OCI-LY3 (cell line): ENCODE measurements around the gene YWHAQ.
"Not testable (repeated sequence)": the region's sequence is repeated elsewhere in the genome, so short reads cannot be mapped to it uniquely, and the experiment has no call there.

Source experiments
- H2AFZ ChIP-seq: fragments of 200-600, 300-600 bp; shearing (Covaris generic); 2 replicates; pipeline ENCODE4 v1.6.0; 2014; ENCODE audit warnings: antibody characterized with exemption, low read depth, low read length
- H3K27ac ChIP-seq: fragments of 200-600, 300-600 bp; sonication (generic); 2 replicates; pipeline ENCODE4 v1.5.1; 2014; ENCODE audit warnings: mild to moderate bottlenecking, low read length, moderate library complexity, mixed read lengths
- H3K27me3 ChIP-seq: fragments of 200-600, 300-600 bp; sonication (generic); 2 replicates; pipeline ENCODE4 v1.6.1; 2014; ENCODE audit warnings: low read depth, low read length, mixed read lengths
- H3K36me3 ChIP-seq: fragments of 200-600, 300-600 bp; sonication (generic); replicated peaks from 2 replicates; pipeline ENCODE3; 2014; ENCODE audit warnings: low read depth, low read length, mixed read lengths
- H3K4me1 ChIP-seq: fragments of 300-600, 200-600 bp; sonication (generic); 2 replicates; pipeline ENCODE4 v1.6.1; 2014; ENCODE audit warnings: low read length, mixed read lengths
- H3K4me2 ChIP-seq: fragments of 200-600, 300-600 bp; sonication (generic); 2 replicates; pipeline ENCODE4 v1.6.1; 2014; ENCODE audit warnings: low read length, mixed read lengths
- H3K4me3 ChIP-seq: fragments of 300-600, 200-600 bp; sonication (generic); 2 replicates; pipeline ENCODE4 v1.5.1; 2014; ENCODE audit warnings: antibody characterized with exemption, mild to moderate bottlenecking, low read length, moderate library complexity
- H3K79me2 ChIP-seq: fragments of 300-600, 200-600 bp; shearing (Covaris generic); 2 replicates; pipeline ENCODE4 v1.6.1; 2014; ENCODE audit warnings: mild to moderate bottlenecking, low read length, mixed read lengths
- H3K9ac ChIP-seq: fragments of 300-600, 200-600 bp; shearing (Covaris generic); 2 replicates; pipeline ENCODE4 v1.6.0; 2014; ENCODE audit warnings: mild to moderate bottlenecking, low read length, moderate library complexity
- H3K9me3 ChIP-seq: fragments of 200-600, 300-600 bp; shearing (Covaris generic); 2 replicates; pipeline ENCODE4 v1.6.1; 2014; ENCODE audit warnings: low read length, mixed read lengths; ENCODE audit not compliant: insufficient read depth
- H4K20me1 ChIP-seq: fragments of 200-600, 300-600 bp; sonication (generic); 2 replicates; pipeline ENCODE4 v1.6.1; 2016; ENCODE audit warnings: low read length, mixed read lengths; ENCODE audit not compliant: insufficient read depth
- CTCF ChIP-seq: fragments of 200-600, 300-600 bp; sonication (generic); IDR thresholded peaks from 2 replicates; pipeline ENCODE4 v1.5.1; 2014; ENCODE audit warnings: antibody characterized with exemption, low read length, low read depth
- EZH2phosphoT487 ChIP-seq: fragments of 200-600 bp; shearing (Covaris generic); IDR thresholded peaks from 2 replicates; pipeline ENCODE4 v1.6.1; 2018; ENCODE audit warnings: antibody characterized with exemption, mixed run types, low read depth

Gene YWHAQ

DNA sequence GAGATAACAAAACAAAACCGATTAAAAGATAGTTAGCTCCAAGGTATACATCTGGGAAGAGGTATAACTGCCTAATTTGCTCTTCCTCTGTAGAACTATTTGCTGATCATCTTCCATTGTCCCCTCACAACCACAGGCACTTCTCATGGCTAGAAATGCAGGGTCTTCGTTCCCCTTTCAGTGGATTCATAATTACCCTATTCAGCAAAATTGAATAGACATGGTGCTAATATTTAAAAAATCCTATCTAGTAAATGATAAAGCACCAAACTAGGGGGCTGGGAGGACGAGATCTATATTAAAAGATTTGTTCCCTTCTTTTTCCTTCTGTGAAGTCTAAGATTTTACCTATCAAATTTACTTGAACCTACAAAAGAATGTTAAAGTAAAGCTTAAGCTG, 44.3 kb downstream of the YWHAQ start:
- H3K9ac ChIP-seq, result no peak overlapping the region
- no peaks in the 10 kb centered on the region for H3K27me3 ChIP-seq
- no peak overlapping the region for H2AFZ ChIP-seq
- no peaks in the 10 kb centered on the region for H3K4me1 ChIP-seq
- no peaks in the 10 kb centered on the region for H3K9me3 ChIP-seq
- no peak overlapping the region for H3K27ac ChIP-seq
- H3K36me3 ChIP-seq, result peaks cover 52% of the 10 kb centered on the region
- TF ChIP-seq CTCF (no peak), EZH2phosphoT487 (no peak)
- H4K20me1 ChIP-seq, result peaks cover 15% of the 10 kb centered on the region
- peaks cover 31% of the 10 kb centered on the region for H3K79me2 ChIP-seq
- no peak overlapping the region for H3K4me3 ChIP-seq
- H3K4me2 ChIP-seq, result no peak overlapping the region

GRCh38 chr2:9585486-9585885, 45.3 kb downstream of the YWHAQ start:
- H3K79me2 ChIP-seq, result peaks cover 22% of the 10 kb centered on the region
- H3K9me3 ChIP-seq, result no peaks in the 10 kb centered on the region
- no peak overlapping the region for H3K27ac ChIP-seq
- no peak for TF ChIP-seq EZH2phosphoT487
- TF ChIP-seq CTCF, result no peak
- no peak overlapping the region for H3K4me3 ChIP-seq
- H3K27me3 ChIP-seq, result no peaks in the 10 kb centered on the region
- no peak overlapping the region for H3K9ac ChIP-seq
- no peak overlapping the region for H3K4me2 ChIP-seq
- no peaks in the 10 kb centered on the region for H3K4me1 ChIP-seq
- H4K20me1 ChIP-seq, result peaks cover 11% of the 10 kb centered on the region
- H2AFZ ChIP-seq, result no peak overlapping the region
- H3K36me3 ChIP-seq, result peaks cover 43% of the 10 kb centered on the region

DNA sequence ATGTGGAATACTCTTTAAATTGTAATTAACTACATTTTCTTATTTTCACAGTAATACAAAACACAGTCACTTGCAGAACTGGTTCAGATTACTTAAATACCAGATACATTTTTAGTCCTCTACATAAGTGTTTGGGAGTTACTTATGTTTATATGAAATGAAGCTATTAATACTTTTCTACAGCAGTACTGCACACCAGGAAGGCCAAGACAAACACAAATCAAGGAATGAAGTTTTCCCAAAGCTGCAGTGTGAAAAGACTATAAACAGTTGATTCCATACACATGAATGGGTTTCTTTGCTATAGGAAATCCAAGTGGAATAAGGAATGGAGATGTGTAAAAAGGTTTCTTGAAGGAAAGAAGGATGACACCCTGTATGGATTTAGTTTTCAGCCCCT, 45.9 kb downstream of the YWHAQ start:
- H3K9ac ChIP-seq, H3K4me3 ChIP-seq, H3K4me1 ChIP-seq, H3K27ac ChIP-seq, H2AFZ ChIP-seq, H3K9me3 ChIP-seq, H4K20me1 ChIP-seq, H3K27me3 ChIP-seq, H3K4me2 ChIP-seq: not testable (repeated sequence)
- Histone ChIP-seq H3K79me2 (peaks cover 16% of the 10 kb centered on the region), H3K36me3 (peaks cover 37% of the 10 kb centered on the region)

GRCh38 chr2:9582624-9583023, 48.2 kb downstream of the YWHAQ start:
- no peak overlapping the region for H2AFZ ChIP-seq
- peaks cover 2% of the 10 kb centered on the region for H4K20me1 ChIP-seq
- no peaks in the 10 kb centered on the region for H3K4me1 ChIP-seq
- TF ChIP-seq CTCF, result no peak
- H3K4me3 ChIP-seq, result no peak overlapping the region
- no peak overlapping the region for H3K27ac ChIP-seq
- no peak overlapping the region for H3K9ac ChIP-seq
- no peak overlapping the region for H3K4me2 ChIP-seq
- H3K27me3 ChIP-seq, result no peaks in the 10 kb centered on the region
- peaks cover 5% of the 10 kb centered on the region; the same call in 1 of the 2 replicates for H3K79me2 ChIP-seq
- no peaks in the 10 kb centered on the region for H3K9me3 ChIP-seq
- peaks cover 30% of the 10 kb centered on the region for H3K36me3 ChIP-seq
